VCaP (cell line): Measurements from ENCODE around the gene STK11IP.
"Not testable (repeated sequence)": the region's sequence is repeated elsewhere in the genome, so short reads cannot be mapped to it uniquely, and the experiment has no call there.

ENCODE experiments used
- H3K27ac ChIP-seq: fragments of 450-650 bp; 2 replicates; pipeline ENCODE4 v1.5.1; 2017
- TF ChIP-seq, protein P1 (sequence below): fragments of 450-650 bp; conservative IDR thresholded peaks from 2 replicates; pipeline ENCODE4 v1.5.1; 2017; ENCODE audit warnings: mild to moderate bottlenecking, moderate library complexity

Gene STK11IP

DNA sequence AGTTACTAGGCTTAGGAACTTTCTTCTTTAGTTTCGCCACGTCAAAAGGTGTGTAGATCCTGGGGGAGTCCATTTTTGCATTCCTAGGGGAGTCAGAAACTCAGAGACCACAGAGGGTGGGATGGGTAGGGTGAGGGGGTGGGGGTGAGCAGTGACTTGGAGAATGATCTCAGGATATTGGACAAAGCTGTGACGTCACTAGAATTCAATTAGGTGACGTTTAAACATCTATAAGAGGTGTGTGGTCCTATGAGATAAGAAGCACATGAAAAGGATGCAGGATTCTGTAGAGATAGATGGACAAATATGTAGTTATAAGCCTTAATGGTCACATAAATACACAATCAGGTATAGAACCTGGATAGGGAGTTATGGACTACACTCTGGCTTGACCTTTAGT is 51.3 kb downstream of the STK11IP start:
- H3K27ac ChIP-seq = no peak overlapping the region
- TF ChIP-seq, protein P1, sequence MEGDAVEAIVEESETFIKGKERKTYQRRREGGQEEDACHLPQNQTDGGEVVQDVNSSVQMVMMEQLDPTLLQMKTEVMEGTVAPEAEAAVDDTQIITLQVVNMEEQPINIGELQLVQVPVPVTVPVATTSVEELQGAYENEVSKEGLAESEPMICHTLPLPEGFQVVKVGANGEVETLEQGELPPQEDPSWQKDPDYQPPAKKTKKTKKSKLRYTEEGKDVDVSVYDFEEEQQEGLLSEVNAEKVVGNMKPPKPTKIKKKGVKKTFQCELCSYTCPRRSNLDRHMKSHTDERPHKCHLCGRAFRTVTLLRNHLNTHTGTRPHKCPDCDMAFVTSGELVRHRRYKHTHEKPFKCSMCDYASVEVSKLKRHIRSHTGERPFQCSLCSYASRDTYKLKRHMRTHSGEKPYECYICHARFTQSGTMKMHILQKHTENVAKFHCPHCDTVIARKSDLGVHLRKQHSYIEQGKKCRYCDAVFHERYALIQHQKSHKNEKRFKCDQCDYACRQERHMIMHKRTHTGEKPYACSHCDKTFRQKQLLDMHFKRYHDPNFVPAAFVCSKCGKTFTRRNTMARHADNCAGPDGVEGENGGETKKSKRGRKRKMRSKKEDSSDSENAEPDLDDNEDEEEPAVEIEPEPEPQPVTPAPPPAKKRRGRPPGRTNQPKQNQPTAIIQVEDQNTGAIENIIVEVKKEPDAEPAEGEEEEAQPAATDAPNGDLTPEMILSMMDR = no peak

DNA sequence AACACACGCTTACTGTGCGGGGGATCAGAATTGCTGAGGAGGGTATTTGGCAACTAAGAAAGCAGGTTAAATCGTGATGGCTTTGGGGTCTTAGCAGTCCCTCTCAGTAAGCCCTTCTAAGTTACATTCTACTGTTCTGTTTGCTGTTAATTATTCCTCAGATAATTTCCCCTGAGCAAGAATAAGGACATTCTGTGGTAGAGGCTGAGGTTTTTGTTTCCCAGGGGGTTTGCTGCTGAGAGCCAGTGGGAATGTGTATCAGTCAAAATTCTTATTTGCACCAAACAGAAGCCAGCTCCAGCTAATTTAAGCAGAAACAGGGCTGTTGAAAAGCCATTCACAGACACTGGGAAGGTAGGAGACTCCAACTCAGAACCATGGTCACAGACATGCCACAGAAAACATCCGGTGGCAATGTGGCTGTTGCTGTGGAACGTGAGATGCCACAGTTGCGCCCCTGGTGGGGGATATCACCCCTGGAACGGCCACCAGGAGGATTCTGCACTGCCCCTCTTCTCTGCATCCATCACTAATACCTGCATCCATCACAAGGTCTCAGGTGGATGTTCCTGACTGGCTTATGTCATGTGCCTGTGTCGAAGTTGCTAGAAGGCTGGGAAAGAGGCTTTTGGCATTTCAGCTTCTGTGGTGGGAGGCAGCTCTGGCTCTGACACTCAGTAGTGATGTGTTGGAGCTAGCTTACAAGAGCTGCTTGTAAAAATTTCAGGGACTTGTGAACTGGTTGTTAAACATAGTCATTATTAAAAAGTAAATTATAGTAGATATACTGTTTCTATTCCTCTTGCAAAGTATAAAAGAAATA is 53.0 kb downstream of the STK11IP start:
- TF ChIP-seq, protein P1 = no peak
- no peak overlapping the region for H3K27ac ChIP-seq

DNA sequence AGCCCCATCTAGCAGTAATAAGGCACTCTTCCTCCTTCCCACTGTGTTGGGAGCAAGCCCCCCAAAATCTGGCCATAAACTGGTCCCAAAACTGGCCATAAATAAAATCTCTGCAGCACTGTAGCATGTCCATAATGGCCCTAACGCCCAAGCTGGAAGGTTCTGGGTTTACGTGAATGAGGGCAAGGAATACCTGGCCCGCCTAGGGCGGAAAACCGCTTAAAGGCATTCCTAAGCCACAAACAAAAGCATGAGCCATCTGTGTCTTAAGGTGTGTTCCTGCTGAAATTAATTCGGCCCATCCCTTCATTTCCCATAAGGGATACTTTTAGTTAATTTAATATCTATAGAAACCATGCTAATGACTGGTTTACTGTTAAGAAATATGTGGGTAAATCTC is 54.0 kb downstream of the STK11IP start:
- H3K27ac ChIP-seq = not testable (repeated sequence)

DNA sequence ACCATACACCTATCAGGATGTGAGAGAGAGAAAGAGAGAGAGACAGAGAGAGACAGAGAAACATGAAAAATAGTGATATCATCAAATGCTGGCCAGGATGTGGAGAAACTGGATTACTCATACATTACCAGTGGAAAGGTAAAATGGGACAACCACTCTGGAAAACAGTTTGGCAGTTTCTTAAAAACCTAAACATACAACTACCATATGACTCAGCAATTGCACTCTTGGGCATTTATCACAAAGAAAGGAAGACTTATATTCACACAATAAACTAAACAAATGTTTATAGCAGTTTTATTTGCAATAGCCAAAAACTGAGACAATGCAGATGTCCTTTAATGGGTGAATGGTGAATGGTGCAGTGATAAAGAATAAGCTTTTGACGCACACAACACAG is 58.9 kb downstream of the STK11IP start:
- TF ChIP-seq, protein P1 = no peak
- H3K27ac ChIP-seq = no peak overlapping the region

DNA sequence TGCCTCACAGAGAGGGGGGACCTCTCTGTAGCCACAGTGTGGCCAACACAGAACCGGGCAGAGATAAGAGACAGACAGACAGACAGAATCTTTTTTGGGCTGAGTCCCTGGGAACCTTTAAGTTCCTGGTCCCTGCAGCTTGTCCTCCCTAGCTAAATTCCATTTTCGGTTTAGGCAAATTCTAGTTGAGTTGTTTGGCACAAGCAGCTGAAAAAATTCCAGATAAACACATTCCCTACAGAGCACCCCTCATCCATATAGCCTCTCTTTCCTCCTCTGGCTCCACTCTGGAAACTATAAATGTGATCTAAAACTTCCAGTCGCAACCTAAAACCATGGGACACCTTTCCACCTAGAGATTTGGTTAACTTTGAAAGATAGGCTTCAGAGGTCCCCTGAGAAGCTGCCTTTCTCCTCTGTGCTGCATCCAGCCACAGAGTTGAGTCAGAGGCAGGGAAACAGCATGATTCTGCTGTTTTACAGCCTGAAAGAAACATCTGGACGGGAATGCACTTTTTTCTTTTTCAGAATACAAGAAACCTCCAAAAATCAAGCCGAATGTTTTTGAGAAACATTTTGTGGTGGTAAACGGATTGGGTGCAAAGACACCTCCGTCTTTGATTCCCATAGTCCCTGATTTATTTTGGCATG is 60.7 kb downstream of the STK11IP start:
- no peak overlapping the region for H3K27ac ChIP-seq
- TF ChIP-seq, protein P1 = no peak

DNA sequence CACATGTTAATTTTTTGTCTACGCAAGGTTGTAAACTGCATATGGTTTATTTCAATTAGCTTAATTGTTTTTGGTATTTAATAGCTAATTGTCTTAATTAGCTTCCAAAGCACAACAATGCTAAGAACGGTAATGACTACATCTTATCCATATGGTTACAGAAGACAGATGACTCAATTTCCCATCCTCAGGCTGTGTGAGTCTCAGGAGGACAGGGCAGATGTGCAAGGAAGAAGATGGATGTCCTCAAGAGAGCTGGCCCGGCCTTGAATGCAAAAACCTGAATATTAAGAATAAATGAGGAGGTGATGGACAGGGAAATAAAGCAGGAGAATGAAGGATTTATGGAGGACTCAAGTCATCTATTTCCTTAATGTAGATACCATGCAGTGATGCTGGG is 61.2 kb downstream of the STK11IP start:
- H3K27ac ChIP-seq = no peak overlapping the region

DNA sequence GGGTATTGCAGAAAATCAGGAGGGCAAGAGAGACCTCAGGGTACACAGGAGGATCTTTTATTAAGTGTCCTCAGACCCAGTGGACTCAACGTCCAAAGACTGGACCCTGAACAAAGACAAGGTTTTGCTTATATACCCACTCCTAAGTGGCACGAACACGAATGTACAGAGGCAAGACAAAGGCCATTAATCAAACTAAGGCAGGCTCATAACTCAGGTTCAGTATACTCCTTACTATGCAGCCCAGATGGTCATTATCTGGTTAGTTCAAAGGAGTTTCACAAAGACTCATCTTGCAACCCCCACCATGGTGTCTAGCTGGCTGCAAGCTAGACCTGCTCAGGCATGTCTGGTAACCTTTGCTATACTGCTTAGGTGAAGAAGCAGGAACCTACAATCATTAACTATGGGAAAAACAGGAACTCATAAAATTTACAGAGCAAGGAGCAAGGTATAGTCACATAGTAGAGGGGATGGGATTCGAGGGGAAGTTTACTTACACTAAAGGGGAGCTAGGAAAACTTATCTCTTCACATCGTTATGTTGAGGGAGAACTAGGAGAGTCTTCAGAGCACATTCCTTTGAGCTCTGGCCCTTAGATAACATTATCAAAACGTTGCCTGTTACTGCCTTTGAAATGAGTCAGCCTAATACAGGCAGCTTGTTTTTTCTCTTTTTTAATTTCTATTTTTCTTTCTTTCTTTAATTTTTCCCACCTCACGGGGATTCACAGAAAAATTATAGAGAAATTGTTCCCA is 63.7 kb downstream of the STK11IP start:
- H3K27ac ChIP-seq = no peak overlapping the region

More for the DNA sequence above, 61.2 kb downstream of the STK11IP start:
- TF ChIP-seq, protein P1 = no peak

More for the DNA sequence above, 63.7 kb downstream of the STK11IP start:
- TF ChIP-seq, protein P1 = no peak
